ENCODE results near the gene KCNC1. TPM values are rescaled to one million over a fixed set of nuclear protein-coding genes. Genes with fewer than 3 reads are reported as not detected.
A peak's percentile ranks its signal among the peaks of the same experiment; 100 is the strongest.

Gene KCNC1
- total and polyA plus RNA-seq, 2 of the 13 experiments (the other 11 are each of a cell fraction or from before 2014, with no cell fraction given), result 0.01 to 0.04 TPM

GRCh38 chr11:17770048-17770652 is 35.6 kb downstream of the KCNC1 start (continued):
- TF ChIP-seq ZNF143 (CRISPR knock-in tag; IDR thresholded peaks at IDR 0.05), result no peak
- peak; percentile 90 for TF ChIP-seq ARNTL (CRISPR knock-in tag; IDR thresholded peaks at IDR 0.05)
- TF ChIP-seq ZNF577 (CRISPR knock-in tag; IDR thresholded peaks at IDR 0.05; ENCODE audit: borderline replicate concordance, low read depth), result no peak
- TF ChIP-seq SOX13 (IDR thresholded peaks at IDR 0.05), result peak; percentile 87
- TF ChIP-seq SOX13 (CRISPR knock-in tag; conservative IDR thresholded peaks at IDR 0.05 in 1 of 2, IDR thresholded peaks at IDR 0.05 in 1 of 2), result peak in 1 of 2 experiments; percentile 97; a peak in 2 of 4 replicates
- TF ChIP-seq MXI1 (IDR thresholded peaks at IDR 0.05; ENCODE audit: borderline replicate concordance, low read depth, low read length), result peak; percentile 68; the same call in 1 of the 3 replicates
- TF ChIP-seq, protein P1, sequence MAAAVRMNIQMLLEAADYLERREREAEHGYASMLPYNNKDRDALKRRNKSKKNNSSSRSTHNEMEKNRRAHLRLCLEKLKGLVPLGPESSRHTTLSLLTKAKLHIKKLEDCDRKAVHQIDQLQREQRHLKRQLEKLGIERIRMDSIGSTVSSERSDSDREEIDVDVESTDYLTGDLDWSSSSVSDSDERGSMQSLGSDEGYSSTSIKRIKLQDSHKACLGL (CRISPR knock-in tag; IDR thresholded peaks at IDR 0.05), result peak; percentile 56; the same call in 1 of the 2 replicates
- peak; percentile 94 for TF ChIP-seq ZMYM3 (CRISPR knock-in tag; IDR thresholded peaks at IDR 0.05)
- peak; percentile 84 for TF ChIP-seq KAT8 (CRISPR knock-in tag; IDR thresholded peaks at IDR 0.05)
- peak; percentile 76; the same call in 1 of the 2 replicates for TF ChIP-seq ZNF451 (CRISPR knock-in tag; IDR thresholded peaks at IDR 0.05)
- peak; percentile 55; the same call in 1 of the 2 replicates for TF ChIP-seq ZNF3 (CRISPR knock-in tag; IDR thresholded peaks at IDR 0.05)
- peak; percentile 90; the same call in 1 of the 2 replicates for TF ChIP-seq NFKBIZ (CRISPR knock-in tag; IDR thresholded peaks at IDR 0.05)
- no peak for TF ChIP-seq ZNF720 (CRISPR knock-in tag; IDR thresholded peaks at IDR 0.05)
- TF ChIP-seq IRF2 (CRISPR knock-in tag; IDR thresholded peaks at IDR 0.05), result peak; percentile 87; the same call in 1 of the 2 replicates
- TF ChIP-seq KDM5A (IDR thresholded peaks at IDR 0.05; ENCODE audit: borderline replicate concordance, low read length), result no peak
- no peak for TF ChIP-seq MATR3 (CRISPR knock-in tag; IDR thresholded peaks at IDR 0.05)
- no peak for TF ChIP-seq STAT5B (CRISPR knock-in tag; IDR thresholded peaks at IDR 0.05)
- TF ChIP-seq ZNF629 (CRISPR knock-in tag; conservative IDR thresholded peaks at IDR 0.05), result peak; percentile 54; the same call in 1 of the 2 replicates
- peak; percentile 69; the same call in 1 of the 2 replicates for TF ChIP-seq NCOA1 (CRISPR knock-in tag; IDR thresholded peaks at IDR 0.05)
- peak; percentile 97 for TF ChIP-seq RXRA (CRISPR knock-in tag; IDR thresholded peaks at IDR 0.05)
- no peak for TF ChIP-seq PREB (CRISPR knock-in tag; IDR thresholded peaks at IDR 0.05)
- TF ChIP-seq ZNF713 (CRISPR knock-in tag; IDR thresholded peaks at IDR 0.05), result no peak

All from HepG2 (cell line).